Adipocyte (in vitro differentiated cells): Measurements from ENCODE around the gene CPNE5.

ENCODE experiments used
- DNase-seq: peaks from one replicate; pipeline ENCODE4 v3.0.0-alpha.2; 2015; ENCODE audit warnings: low read depth
- H3K27me3 ChIP-seq: replicated peaks from 2 replicates; pipeline ENCODE4 v1.7.0; 2013; ENCODE audit warnings: mild to moderate bottlenecking, low read length, moderate library complexity; ENCODE audit not compliant: control insufficient read depth, insufficient read depth
- H3K36me3 ChIP-seq: 2 replicates; pipeline ENCODE4 v1.7.0; 2013; ENCODE audit warnings: low read length, mild to moderate bottlenecking, moderate library complexity; ENCODE audit not compliant: control insufficient read depth, insufficient read depth, severe bottlenecking
- H3K4me1 ChIP-seq: 2 replicates; pipeline ENCODE4 v1.7.0; 2013; ENCODE audit warnings: mild to moderate bottlenecking, low read length, moderate library complexity; ENCODE audit not compliant: control insufficient read depth, insufficient read depth
- H3K4me3 ChIP-seq: 2 replicates; pipeline ENCODE4 v1.7.0; 2013; ENCODE audit warnings: mild to moderate bottlenecking, low read length, moderate library complexity
- H3K9ac ChIP-seq: 2 replicates; pipeline ENCODE4 v1.7.0; 2013; ENCODE audit warnings: mild to moderate bottlenecking, low read length, moderate library complexity
- H3K9me3 ChIP-seq: 2 replicates; pipeline ENCODE4 v1.7.0; 2013; ENCODE audit warnings: mild to moderate bottlenecking, low read length, moderate library complexity; ENCODE audit not compliant: control insufficient read depth

The CPNE5 gene

DNA sequence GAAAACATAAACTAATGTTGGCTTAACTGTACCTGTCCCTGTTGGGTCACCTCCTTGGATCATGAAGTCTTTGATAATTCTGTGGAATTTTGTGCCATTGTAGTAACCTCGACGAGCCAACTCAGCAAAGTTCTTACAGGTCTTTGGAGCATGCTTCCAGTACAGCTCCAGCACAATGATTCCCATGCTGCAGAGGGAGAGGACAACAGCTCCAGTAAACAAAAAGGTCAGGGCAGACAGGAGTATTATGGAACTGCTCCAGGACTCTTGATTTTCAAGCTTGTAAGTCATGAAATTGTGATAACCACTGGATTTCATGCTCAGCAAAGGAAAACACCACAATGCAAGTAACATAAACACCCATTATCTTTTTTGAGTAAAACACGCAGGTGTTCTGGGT is 32.4 kb upstream of the CPNE5 start:
- Histone ChIP-seq H3K27me3 (no peaks in the 10 kb centered on the region), H3K9me3 (no peaks in the 10 kb centered on the region), H3K4me1 (peaks cover 12% of the 10 kb centered on the region), H3K9ac (no peak overlapping the region), H3K4me3 (no peak overlapping the region), H3K36me3 (no peaks in the 10 kb centered on the region)
- no peak for DNase-seq

DNA sequence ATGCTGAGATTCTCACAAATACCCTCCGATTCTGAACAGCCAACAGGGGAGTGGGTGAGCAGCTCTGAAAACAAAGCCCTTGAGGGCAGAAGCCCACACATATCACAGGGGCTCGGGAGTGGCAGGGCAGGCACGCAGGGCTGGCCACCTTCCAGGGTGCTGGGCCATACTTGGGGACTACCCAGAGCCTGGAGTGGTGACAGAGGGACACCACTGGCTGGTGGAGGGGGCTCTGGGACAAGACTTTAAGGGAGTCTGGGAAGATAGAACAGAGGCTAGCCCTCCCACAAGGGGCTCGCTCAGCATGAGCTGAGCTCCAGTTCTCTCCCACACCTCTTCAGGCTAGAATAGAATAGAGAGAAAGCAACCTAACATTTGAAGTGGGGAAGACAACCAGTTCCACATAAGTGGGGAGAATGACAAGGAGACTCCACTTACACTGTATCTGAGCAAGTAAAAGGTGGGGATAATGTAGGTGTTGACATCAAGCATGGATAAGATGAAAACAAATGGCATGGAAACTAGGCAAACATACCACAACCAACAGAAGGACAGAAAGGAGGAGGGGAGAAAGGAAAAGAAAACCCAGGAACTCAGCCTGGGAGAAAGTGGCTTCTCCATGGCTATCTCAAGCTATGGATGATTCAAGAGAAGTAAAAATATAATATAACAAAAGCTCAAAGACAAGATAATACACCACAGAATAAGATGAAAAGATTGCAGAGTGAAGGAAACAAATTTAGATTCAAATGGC is 28.4 kb upstream of the CPNE5 start:
- DNase-seq: no peak
- H3K4me3 ChIP-seq: no peak overlapping the region

DNA sequence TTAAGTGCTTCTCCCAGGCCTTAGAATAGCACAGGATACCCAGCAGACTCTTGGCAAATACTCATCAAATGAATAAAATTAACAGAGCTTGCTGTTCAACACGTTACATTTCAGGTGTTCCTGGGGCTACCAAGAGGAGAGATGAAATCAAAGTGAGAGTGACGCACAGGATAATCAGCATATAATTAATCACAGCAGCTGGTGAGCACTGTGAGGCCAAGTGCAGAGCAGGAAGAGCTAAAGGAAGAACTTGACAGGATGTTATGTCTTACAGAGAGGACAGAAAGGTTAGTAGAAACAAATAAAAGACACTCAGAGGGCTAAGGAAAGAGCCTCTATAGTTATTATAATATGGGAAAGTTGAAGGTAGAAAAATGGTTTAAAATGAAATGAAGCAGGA is 26.6 kb upstream of the CPNE5 start:
- H3K9me3 ChIP-seq: no peaks in the 10 kb centered on the region
- no peak overlapping the region for H3K4me3 ChIP-seq
- H3K36me3 ChIP-seq: peaks cover 6% of the 10 kb centered on the region
- H3K4me1 ChIP-seq: no peaks in the 10 kb centered on the region
- H3K9ac ChIP-seq: no peak overlapping the region
- no peaks in the 10 kb centered on the region for H3K27me3 ChIP-seq
- DNase-seq: no peak

More for the DNA sequence above, 28.4 kb upstream of the CPNE5 start:
- Histone ChIP-seq H3K9ac (no peak overlapping the region), H3K9me3 (no peaks in the 10 kb centered on the region), H3K27me3 (no peaks in the 10 kb centered on the region), H3K36me3 (peaks cover 6% of the 10 kb centered on the region), H3K4me1 (no peaks in the 10 kb centered on the region)

DNA sequence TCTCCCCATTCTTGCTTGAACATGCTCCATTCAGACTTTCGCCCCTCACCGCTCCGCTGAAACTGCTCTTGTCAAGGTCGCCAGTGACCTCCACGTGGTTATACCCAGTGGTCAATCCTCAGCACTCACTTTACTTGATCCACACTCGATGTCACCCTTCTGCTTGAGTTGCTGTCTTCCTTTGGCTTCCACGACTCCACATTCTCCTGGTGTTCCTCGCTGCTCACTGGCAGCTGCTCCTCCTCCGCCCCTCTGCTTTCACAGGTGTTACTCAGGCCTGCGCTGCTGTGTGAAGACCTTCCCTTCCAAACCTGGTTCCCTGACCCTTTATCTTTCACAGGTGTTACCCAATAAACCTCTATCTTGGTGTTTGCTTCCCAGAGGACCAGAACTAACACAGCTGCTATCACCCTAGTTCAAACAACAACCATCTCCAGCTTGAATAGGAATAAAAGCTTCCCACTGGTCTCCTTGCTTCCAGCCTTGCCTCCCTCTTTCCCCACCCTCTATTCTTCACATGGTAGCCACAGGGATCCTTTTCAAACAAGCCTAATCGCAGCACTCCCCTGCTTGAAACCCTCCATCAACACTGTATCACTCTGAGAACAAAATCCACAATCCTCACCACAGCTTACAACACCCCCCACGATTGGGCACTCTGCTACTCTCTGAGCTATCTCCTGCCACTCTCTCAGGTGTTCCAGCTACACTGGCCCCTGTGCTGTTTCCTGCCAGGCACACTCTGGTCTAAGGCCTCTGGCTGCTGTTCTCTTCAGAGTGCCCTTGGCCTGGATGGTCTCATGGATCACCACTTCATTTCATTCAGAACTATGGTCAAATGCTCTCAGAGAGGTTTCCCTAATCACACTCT is 24.7 kb upstream of the CPNE5 start:
- no peaks in the 10 kb centered on the region for H3K9me3 ChIP-seq
- H3K4me3 ChIP-seq: no peak overlapping the region
- no peak for DNase-seq
- H3K9ac ChIP-seq: no peak overlapping the region
- H3K36me3 ChIP-seq: peaks cover 6% of the 10 kb centered on the region
- H3K27me3 ChIP-seq: no peaks in the 10 kb centered on the region
- peaks cover 2% of the 10 kb centered on the region for H3K4me1 ChIP-seq

DNA sequence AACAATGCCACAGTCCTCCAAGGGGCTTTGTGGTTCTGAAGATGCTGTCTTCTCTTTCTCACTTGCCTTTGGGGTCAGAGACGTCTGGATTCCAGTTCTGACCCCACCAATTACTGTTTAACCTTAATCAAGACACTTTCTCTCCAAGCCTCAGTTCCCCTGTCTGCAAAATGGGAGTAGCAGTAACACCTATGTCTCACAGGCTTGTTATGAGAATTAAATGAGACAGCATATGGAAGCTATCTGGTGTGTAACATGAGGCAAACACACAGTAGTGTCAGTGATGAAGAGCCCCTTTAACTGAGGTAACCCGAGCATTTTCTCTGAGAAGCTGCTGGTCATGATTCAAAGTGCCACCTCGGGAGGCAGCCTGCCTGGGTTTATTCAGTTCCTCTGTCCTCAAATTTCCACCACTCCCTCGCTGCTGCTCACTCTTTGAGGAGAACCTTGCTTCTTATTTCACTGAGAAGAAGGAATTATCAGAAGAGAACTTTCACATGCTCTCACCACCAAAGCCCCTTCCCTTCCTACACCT is 23.7 kb upstream of the CPNE5 start:
- Histone ChIP-seq H3K4me1 (peaks cover 10% of the 10 kb centered on the region), H3K36me3 (peaks cover 6% of the 10 kb centered on the region), H3K27me3 (no peaks in the 10 kb centered on the region), H3K9me3 (no peaks in the 10 kb centered on the region), H3K9ac (no peak overlapping the region), H3K4me3 (no peak overlapping the region)
- DNase-seq: no peak

DNA sequence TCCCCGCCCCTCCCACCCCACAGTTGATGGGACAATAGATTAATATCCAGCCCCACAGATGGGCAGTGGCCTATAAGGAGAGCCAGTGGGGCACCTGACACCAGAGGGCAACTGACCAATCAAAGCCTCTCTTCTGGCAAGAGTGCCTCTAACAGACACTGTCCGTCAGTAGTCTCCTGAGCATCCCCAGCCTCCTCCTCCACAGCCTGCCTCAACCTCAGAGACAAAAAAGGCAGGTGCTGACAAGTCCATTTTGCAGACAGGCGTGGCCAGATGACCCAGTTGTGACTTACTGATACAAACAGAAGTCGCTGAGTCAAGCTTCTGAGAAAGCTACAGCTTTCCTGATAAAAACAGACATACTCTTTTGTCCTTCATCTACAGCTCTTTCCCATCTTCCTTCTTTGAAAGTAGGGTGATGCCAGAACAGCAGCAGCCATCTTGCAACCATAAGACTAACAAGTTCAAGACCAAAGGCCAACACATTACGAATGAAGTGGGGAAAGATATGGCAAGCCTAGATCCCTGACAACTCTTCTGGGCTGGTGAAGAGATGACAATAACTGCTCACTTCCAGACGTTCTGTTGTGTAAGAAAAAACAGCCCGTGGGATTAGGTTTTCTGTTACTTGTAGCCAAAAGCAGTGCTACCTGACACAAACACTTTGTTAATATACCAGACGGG is 23.1 kb upstream of the CPNE5 start:
- Histone ChIP-seq H3K27me3 (no peaks in the 10 kb centered on the region), H3K9me3 (no peaks in the 10 kb centered on the region), H3K4me1 (peaks cover 10% of the 10 kb centered on the region), H3K36me3 (peaks cover 6% of the 10 kb centered on the region), H3K9ac (no peak overlapping the region), H3K4me3 (no peak overlapping the region)
- no peak for DNase-seq

DNA sequence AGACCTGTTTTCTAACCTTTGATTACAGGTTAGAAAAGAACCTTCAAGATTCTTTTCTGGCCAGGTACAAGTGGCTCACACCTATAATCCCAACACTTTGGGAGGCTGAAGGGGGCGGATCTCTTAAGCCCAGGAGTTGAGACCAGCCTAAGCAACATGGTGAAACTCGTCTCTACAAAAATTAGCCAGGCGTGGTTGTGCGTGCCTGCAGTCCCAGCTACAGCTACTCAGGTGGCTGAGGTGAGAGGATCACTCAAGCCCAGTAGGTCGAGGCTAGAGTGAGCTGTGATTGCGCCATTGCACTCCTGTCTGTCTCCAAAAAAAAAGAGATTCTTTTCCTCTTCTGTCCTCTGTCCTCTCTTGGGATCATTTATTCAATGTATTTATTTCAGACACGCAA is 20.9 kb upstream of the CPNE5 start:
- DNase-seq: no peak
- Histone ChIP-seq H3K4me3 (no peak overlapping the region), H3K36me3 (peaks cover 12% of the 10 kb centered on the region)

DNA sequence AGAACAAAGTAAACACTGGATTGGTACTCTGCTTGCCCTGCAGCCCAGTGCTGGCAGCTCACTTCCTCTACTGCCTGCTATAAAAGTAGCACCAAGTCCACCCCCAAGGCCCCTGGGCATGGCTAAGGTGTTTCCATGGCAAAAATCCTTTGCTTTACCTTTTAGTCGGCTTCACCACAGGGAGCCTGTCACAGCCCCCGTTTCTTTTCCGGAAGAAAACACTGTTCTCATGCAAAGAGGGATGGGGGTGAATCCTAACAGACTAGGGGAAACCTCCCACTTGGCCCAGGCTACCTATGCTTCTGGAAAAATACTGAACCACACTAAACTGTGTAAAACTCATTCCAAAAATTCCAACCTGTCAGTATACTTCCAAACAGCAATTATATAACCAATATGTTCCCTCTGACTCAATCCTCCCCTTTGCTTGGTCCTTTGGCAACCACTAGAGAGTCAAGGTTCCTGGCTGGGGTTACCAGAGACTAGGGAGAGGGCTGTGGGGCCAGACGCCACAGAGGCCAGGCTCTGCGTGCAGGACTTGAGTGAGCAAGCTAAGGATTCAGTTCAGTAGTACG is 19.2 kb upstream of the CPNE5 start:
- peaks cover 13% of the 10 kb centered on the region for H3K4me1 ChIP-seq
- DNase-seq: no peak
- H3K36me3 ChIP-seq: peaks cover 10% of the 10 kb centered on the region

More for the DNA sequence above, 20.9 kb upstream of the CPNE5 start:
- no peak overlapping the region for H3K9ac ChIP-seq
- H3K27me3 ChIP-seq: no peaks in the 10 kb centered on the region
- H3K9me3 ChIP-seq: no peaks in the 10 kb centered on the region
- H3K4me1 ChIP-seq: peaks cover 10% of the 10 kb centered on the region

DNA sequence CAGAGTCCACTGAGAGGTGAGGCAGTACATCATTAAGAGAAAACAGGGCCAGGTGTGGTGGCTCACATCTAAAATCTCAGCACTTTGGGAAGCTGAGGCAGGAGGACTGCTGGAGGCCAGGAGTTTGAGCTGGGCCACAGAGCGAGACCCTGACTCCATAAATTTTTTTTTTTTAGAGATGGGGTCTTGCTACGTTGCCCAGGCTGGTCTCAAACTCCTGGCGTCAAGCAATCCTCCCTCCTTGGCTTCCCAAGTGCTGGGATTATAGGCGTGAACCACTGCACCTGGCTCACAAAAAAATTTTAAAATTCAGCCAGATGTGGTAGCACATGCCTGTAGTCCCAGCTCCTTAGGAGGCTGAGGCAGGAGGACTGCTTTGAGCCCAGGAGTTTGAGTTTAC is 18.1 kb upstream of the CPNE5 start:
- Histone ChIP-seq H3K4me3 (no peak overlapping the region), H3K9me3 (no peaks in the 10 kb centered on the region), H3K36me3 (peaks cover 10% of the 10 kb centered on the region), H3K27me3 (no peaks in the 10 kb centered on the region), H3K4me1 (peaks cover 24% of the 10 kb centered on the region), H3K9ac (no peak overlapping the region)
- no peak for DNase-seq

More for the DNA sequence above, 19.2 kb upstream of the CPNE5 start:
- no peak overlapping the region for H3K9ac ChIP-seq
- no peaks in the 10 kb centered on the region for H3K9me3 ChIP-seq
- H3K4me3 ChIP-seq: no peak overlapping the region
- no peaks in the 10 kb centered on the region for H3K27me3 ChIP-seq

DNA sequence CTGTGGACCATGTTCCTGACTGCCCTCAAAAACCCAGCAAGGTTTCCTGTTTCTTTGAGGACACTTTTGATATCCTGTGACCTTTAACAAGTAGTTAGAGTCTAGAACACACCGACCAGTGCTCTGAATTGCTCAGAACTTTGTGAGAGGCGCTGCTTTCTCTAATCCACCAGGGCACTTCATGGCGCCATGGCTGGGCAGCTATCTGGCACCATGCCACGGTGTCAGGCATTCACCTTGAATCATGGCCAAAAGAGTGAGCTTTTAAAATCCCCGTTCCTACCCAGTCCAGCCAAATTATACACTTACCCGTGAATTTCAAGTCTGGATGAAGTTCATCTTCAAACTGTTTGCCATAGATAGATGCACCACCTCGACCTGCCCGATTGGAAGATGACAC is 17.0 kb upstream of the CPNE5 start:
- H3K27me3 ChIP-seq: no peaks in the 10 kb centered on the region
- no peak overlapping the region for H3K4me3 ChIP-seq
- H3K9me3 ChIP-seq: no peaks in the 10 kb centered on the region
- no peak for DNase-seq
- H3K36me3 ChIP-seq: peaks cover 10% of the 10 kb centered on the region
- peaks cover 34% of the 10 kb centered on the region for H3K4me1 ChIP-seq
- H3K9ac ChIP-seq: no peak overlapping the region

DNA sequence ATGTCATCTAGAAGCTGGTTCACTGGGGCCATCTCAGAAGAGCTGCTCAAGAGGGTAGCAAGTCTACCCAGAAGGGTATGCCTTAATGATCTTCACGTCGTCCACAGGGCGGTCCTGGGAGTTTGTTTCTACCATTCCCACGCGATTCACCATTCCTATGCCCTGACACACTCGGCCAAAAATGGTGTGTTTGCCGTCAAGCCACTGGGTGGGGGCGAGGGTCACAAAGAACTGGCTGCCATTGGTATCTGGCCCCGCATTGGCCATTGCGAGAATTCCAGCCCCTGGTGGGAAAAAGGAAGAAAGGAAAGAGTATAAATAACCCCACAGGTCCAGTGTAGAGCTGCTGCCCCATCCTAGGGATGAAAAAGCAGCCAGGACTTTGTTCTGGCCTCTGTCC is 16.5 kb upstream of the CPNE5 start:
- no peak overlapping the region for H3K9ac ChIP-seq
- H3K9me3 ChIP-seq: no peaks in the 10 kb centered on the region
- H3K36me3 ChIP-seq: peaks cover 10% of the 10 kb centered on the region
- DNase-seq: no peak
- no peaks in the 10 kb centered on the region for H3K27me3 ChIP-seq
- H3K4me1 ChIP-seq: peaks cover 35% of the 10 kb centered on the region
- H3K4me3 ChIP-seq: no peak overlapping the region
